GM19452 (cell line): ENCODE results near the gene SMIM10.
"Not testable (repeated sequence)": the region's sequence is repeated elsewhere in the genome, so short reads cannot be mapped to it uniquely, and the experiment has no call there.

Source experiments
- ATAC-seq: cut with Tn5 transposase; IDR thresholded peaks from one replicate; pipeline ENCODE4 v1.9.1; 2021; ENCODE audit not compliant: unreplicated experiment

The SMIM10 gene

GRCh38 chrX:134990801-134991481, at the start of gene SMIM10:
TSS of gene SMIM10 (plus strand) at chrX:134990991. CDS start at chrX:134991096, 105 bp downstream.
- no peak for ATAC-seq

GRCh38 chrX:134946364-134946763, 44.4 kb upstream of the SMIM10 start:
- not testable (repeated sequence) for ATAC-seq

GRCh38 chrX:134948333-134949241, 42.2 kb upstream of the SMIM10 start:
- ATAC-seq = no peak

GRCh38 chrX:134949271-134949670, 41.5 kb upstream of the SMIM10 start:
- no peak for ATAC-seq

GRCh38 chrX:134957836-134958235, 33.0 kb upstream of the SMIM10 start:
- ATAC-seq = no peak

GRCh38 chrX:134960366-134960765, 30.4 kb upstream of the SMIM10 start:
- not testable (repeated sequence) for ATAC-seq

- no peak for ATAC-seq
These were observed 27.8 kb upstream of the SMIM10 start for GRCh38 chrX:134963041-134963440.

GRCh38 chrX:134969726-134970125, 21.1 kb upstream of the SMIM10 start:
- ATAC-seq = no peak

GRCh38 chrX:134971926-134972325, 18.9 kb upstream of the SMIM10 start:
- ATAC-seq = no peak

GRCh38 chrX:134975516-134975915, 15.3 kb upstream of the SMIM10 start:
- no peak for ATAC-seq

GRCh38 chrX:134981910-134982309, 8.9 kb upstream of the SMIM10 start:
- ATAC-seq = no peak

DNA sequence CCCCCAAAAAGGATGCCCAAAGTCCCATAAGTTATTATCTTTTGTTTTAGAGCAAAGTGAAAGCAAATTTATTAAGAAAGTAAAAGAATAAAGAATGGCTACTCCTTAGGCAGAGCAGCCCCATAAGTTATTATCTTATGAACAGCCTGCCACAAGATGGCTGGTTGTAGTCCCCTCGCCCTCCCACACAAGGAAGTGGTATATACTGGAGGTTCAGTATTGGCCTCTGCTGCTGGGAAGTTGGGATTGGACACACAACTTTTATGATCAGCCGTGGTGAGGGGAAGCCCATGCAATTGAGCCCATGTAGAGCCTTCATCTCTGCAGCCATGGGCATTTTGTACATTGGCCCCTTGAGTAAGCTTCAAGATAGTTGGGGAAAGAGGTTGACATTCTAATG, 8.0 kb upstream of the SMIM10 start:
- ATAC-seq = no peak

- no peak for ATAC-seq
These were observed 5.3 kb upstream of the SMIM10 start for GRCh38 chrX:134985479-134985878.

GRCh38 chrX:134990475-134990800, 353 bp upstream of the SMIM10 start:
- ATAC-seq = no peak

DNA sequence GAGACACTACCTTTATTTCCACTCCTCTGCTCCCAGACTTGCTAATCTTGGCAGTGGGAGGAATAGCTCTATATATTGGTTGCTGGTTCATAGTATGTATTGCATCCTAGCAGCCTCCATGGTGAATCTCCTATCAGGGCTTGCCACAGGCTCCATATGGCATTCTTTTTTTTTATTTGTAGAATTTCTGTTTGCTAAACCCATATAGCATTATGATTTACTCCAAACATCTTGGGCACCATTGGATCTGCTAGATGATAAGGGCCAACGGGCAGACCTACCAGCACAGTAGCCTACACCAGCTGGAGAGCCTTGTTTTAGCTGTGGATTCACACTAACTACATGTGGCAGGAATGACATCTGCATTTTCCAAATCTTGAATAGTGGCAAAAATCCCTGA, 6.9 kb downstream of the SMIM10 start:
- ATAC-seq = no peak

DNA sequence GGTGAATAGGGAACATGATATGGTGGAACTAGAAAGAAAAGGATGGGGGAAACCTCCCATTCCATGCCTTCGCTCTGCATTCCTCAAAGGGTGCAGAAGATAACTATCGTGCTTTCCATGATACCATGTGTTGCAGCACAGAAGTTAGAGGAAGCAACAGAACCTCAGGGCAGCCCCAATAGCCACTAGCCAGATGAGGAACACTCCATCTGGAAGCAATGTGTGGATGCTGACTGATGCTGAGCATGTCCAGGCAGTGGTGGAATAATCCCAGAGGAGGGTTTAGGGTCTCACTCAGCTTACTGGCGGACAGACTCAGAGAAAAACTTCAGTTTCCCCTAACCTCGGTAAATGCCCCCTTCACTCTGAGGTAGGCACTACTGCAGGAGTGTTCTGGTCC, 7.5 kb downstream of the SMIM10 start:
- ATAC-seq = no peak

DNA sequence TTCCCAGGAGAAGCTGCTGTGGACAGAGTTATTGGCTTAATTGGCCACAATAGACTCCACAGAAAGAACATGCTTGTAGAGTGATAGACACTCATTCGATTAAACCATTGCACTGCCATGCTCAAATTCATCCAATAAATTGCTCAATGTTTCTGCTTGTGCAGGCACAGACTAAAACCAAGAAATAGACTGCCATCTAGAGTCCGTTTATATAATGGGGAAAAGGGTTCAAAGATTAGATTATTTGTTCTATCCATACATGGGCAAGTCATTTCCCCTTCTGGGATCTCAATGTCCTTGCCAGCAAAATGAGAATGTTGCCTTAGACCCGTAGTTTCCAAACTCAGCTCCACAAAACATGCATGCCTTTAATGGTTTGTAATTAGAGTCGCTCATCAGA, 8.7 kb downstream of the SMIM10 start:
- no peak for ATAC-seq

- ATAC-seq = no peak
These were observed 9.7 kb downstream of the SMIM10 start for GRCh38 chrX:135000516-135000915.

DNA sequence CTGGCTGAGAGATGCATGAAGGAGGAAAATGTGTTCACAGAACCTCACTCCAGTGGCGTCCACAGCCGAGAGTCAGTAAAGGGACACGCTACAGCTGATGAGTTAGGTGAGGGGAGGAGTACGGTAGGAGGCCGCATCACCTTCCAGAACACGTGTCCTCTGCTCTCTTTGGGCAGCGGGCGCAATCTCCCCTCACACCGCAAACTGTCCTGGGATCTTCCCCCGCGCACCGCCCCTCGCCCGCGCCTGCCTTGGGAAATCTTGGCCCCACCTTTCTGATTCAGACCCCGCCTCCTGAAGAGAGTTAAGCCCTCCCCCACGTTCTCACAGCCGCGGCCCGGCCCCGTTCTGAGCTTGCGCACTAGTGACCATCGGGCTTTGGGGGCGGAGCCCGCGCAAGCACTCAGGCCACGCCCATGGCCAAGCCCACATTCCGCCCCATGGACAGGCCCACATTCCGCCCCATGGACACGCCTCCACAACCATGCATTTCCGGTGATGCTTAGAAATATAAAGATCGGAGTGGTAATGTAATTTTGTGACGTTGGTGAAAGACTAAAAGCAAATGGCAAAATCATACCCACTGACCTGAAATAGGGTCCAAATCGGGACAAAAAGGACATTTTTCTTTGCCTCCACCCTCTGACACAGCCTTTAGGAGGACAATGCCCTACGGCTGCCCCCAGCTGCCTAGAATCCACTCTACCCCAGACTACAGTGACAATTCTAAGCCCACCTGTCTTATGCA, 13.3 kb downstream of the SMIM10 start:
- peak; percentile 96 for ATAC-seq

- ATAC-seq = no peak
These were observed 15.4 kb downstream of the SMIM10 start for GRCh38 chrX:135006187-135006586.

DNA sequence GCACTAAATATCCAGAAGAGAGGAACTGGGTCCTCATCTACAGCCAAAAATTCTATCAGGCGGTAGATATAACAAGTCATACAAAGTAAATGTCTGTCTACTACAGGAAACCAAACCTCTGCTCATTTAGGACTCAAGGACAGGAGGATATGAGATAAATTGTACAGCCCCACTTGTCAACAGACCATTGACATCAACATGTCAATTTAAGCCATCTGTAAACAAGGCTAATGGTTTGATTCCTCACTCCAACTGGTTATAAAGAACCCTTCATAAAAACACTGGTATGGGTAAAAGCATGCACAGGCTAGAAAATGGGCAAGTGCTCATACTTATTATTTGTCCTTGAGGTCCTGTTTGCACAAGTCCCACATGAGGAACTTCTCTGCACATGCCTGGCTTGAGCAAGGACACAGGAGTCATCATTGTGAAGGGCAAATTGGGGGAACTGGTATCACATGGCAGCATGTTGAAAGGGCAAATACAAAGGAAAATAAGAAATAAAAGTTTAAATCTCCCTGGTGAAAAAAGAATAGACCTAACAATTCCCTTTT, 18.3 kb downstream of the SMIM10 start:
- no peak for ATAC-seq
